Activated T-helper 1 cell treated with anti-CD3 and anti-CD28 coated beads, Interleukin-2, amount 50 U/mL, for 16 hours (primary cell): ENCODE measurements around the gene EHD3.

ENCODE experiments used
- DNase-seq, 2 donors: peaks; one replicate each; pipeline ENCODE4 v3.0.0-alpha.2; 2020; ENCODE audit warnings: low read depth in 1 of 2, low spot score in 1 of 2

The EHD3 gene

GRCh38 chr2:31233741-31234682 lies at the start of gene EHD3:
TSS of gene EHD3 (plus strand) at chr2:31234152. CDS start at chr2:31234622, 470 bp downstream.
- peak; percentile 53 to 62 for DNase-seq

DNA sequence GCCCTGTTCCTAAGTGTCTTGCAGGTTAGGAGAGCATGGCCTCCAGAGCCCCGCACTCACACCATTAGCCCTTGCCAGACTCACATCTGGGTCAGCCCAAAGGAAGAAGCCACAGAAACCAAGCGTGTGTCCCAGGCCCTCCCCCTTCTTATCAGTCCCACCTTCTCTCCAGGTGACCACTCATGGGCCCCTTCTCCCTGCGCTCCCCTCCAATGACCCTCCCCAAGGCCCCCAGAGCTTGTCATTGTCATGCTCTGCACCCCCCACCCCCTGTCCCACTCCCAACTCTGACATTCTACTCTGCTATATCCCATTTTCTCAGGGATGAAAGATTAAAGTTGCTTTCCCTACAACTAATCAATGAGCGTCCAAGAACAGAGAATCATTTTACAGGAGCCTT lies 46.8 kb upstream of the EHD3 start:
- no peak for DNase-seq

DNA sequence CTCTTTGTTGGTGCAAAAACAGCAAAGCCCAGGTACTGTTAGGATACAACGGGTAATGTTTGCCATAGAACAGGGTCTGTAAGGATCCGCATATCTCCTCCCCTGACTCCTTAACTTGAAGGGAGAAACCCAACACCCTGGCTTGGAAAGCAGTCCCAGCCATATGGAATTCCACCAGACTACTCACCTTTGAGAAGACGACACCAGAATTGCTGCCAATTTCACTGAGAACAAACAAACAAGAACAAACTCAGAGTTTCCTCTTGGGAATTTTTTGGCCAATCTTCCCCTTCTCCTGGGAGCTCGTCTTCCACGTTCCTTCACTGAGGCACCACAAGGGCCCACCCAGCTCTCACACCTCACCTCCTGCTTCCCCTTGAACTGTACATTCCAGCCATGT lies 45.8 kb upstream of the EHD3 start:
- DNase-seq = no peak

DNA sequence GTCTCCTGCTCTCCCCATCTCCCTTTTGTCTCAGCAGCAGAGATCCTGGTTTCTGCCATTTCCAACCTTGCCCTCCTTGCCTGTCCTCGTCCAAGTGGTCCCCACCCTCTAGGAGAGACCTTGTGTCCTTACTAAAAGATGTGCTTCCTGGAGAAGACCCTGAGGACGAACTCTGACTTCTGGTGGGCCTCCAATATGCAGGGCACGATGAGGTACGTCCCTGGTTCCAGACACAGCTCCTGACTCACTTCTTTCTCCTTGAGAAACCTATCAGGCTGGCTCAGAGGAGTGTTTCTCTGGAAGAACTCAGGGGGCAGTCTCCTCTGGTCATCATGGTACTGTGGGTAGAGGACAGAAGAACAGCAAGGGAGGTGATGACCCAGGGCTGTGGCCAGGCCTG lies 44.8 kb upstream of the EHD3 start:
- no peak for DNase-seq

DNA sequence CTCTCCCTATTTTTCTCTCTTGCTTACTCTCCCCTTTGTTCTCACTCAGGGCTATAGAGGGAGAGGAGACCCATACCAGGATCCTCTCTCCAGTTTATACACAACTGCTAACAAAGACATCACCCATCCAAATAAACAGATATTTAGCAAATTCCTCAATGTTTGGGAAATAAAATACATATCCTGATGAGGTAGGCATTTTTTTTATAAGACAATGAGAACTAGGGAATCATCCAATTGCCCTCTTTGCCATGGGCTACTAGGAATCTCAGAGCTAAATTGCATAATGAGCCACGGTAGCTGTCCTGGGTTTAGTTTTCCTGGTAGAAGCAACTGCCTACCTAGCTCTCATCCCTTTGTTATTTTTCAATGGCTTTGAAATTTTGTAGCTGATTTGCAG lies 43.8 kb upstream of the EHD3 start:
- DNase-seq = no peak

DNA sequence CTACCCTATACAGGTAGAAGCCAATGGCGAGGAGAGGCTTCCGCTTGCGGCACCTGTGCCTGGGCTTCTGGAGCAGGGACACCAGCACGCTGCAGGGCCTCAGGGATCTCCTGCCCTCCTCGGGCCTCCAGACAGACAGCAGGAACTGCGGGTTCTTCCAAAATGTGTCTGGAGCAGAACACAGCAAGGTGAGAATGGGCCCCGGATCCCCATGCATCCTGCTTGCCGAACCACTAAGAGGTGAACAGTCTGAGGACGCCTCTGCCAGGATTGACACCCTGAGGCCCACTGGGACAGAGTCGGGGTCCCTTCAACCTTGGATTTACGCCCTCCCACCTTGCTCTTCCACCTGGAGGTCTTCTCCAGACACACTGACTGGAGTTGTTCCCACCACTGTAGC lies 42.0 kb upstream of the EHD3 start:
- DNase-seq = no peak

DNA sequence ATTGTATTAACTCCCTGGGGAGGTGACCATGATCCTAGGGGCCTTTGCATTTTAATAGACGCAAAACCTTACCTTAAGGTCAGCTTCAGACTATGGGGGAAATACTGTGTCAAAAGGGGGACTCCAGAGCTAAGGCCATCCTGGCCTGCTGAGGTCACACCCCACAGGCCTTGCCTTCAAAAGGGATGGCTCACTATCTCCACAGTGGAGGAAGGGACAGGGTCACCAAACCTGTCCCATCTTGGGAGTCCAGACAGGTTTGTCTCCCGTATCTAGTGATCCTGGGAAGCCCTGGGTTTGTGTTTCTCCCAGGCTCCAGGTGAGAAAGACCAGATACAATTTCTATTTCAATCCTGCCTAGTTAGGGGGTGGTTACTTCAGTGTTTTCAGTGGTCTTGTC lies 41.6 kb upstream of the EHD3 start:
- DNase-seq = no peak

- DNase-seq = no peak
Measured at GRCh38 chr2:31192851-31193392, 41.0 kb upstream of the EHD3 start.

GRCh38 chr2:31193806-31194205 lies 40.1 kb upstream of the EHD3 start:
- no peak for DNase-seq

- DNase-seq = no peak
Measured at GRCh38 chr2:31196622-31197021, 37.3 kb upstream of the EHD3 start.

DNA sequence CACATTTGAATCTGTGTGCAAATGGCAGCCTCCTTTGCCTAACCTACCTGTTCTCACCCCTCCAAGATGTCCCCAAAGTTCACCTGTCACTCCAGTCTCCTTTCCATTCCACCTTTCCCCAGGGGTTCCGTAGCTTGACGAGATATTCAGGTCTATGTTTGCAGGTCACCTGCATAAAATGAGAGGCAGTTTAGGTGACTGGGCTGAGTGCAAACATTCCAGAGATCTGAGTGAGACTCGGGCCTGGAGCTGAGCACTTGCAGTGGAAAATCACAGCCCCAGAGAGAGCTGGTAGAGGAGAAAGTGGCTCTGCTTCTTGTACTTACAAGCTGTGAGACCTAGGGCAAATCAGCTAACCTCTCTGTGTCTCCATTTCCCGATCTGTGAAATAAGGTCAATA lies 36.8 kb upstream of the EHD3 start:
- no peak for DNase-seq

DNA sequence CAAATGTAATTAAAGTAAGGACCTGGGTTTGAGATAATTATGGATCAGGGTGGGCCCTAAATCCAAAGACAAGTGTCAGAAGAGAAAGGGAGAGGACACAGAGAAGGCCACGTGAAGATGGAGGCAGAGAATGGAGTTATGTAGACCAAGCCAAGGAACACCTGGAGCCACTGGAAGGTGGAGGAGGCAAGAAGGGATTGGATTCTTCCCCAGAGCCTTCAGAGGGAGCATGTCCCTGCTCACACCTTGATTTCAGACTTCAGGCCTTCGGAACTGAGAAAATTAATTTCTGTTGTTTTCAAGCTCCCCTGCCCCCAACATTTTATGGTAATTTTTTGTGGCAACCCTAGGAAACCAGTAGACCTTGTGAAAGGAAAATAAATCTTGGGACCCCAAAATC lies 36.3 kb upstream of the EHD3 start:
- no peak for DNase-seq

GRCh38 chr2:31199206-31199605 lies 34.7 kb upstream of the EHD3 start:
- no peak for DNase-seq

DNA sequence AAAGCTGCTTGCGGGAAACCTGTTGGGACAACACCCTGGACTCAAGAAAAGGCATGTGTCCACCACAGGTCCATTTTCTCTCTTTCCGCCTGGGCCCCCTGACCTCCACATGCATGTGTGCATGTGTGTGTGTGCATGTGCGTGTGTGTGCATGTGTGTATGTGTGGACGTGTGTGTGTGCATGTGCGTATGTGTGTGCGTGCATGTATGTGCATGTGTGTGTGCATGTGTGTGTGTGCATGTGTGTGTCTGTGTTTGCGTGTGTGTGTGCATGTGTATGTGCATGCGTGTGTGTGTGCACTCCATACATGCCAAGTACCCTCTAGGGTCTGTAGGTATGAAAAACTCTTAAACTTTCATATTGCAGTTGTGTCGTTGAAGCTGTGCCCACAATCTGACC lies 33.0 kb upstream of the EHD3 start:
- no peak for DNase-seq

DNA sequence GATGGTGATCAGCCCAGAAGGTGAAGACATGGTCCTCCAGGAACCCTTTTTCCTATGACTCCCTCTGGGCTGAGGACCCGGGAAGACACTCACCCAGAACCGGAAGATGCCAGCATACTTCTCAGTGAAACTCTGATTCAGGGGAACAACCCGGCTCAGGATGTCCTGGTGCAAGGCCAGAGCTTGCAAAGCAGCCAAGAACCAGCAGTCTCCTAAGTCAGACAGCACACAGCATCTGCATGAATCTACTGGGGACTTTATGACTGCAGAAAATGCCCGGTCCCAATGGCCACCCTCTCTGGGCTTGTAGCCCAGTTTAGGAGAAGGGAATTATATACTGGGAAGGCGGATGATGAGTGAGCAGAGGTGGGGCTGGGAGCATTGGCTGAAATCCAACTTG lies 31.9 kb upstream of the EHD3 start:
- no peak for DNase-seq

- DNase-seq = no peak
Measured at GRCh38 chr2:31202833-31203232, 31.1 kb upstream of the EHD3 start.

- no peak for DNase-seq
Measured at GRCh38 chr2:31203916-31204315, 30.0 kb upstream of the EHD3 start.

DNA sequence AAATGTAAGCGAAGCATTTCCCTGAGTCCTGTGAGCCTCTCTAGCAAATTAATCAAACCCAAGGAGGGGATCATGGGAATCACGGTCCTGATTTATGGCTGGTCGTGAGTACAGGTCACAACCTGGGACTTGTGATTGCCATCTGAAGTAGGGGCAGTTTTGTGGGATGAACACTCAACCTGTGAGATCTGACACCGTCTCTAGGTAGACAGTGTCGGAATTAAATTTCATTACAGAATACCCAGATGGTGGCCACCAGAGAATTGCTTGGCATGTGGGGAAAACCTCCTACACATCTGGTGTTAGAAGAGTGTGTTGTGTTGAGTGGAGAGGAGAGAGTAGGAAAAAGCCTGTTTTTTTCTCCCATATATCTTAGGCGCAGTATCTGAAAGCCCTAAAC lies 29.2 kb upstream of the EHD3 start:
- DNase-seq = no peak

DNA sequence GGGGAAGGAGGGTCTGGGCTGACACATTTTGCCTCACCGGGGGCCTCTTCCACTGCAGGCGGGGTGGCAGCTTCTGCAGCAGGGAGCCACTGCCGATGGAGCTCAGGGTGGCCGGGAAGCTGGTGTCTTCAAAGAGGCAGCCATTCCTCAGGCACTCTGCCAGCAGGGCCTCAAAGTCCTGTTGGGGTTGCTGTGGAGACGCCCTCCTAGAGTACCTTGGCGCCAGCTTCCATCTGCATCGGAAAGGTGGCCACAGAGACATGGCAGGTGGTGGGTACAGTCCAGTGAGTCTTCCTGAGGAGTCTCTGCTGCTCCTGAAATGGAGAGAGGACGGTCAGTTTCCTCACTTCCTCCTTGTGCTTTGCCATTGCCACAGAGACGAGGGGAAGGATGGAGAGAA lies 28.8 kb upstream of the EHD3 start:
- DNase-seq = no peak

- DNase-seq = no peak
Measured at GRCh38 chr2:31205613-31206012, 28.3 kb upstream of the EHD3 start.

- no peak for DNase-seq
Measured at GRCh38 chr2:31207790-31208189, 26.2 kb upstream of the EHD3 start.

- DNase-seq = no peak
Measured at GRCh38 chr2:31208240-31208639, 25.7 kb upstream of the EHD3 start.
